WTC11 (cell line): ENCODE data around the gene SLC30A2. TPM values are rescaled to one million over a fixed set of nuclear protein-coding genes. Genes with fewer than 3 reads are reported as not detected.

ENCODE experiments used
- CREM ChIP-seq: sonication (generic); formaldehyde crosslinking; IDR thresholded peaks from 2 replicates; pipeline ENCODE4 v1.8.1; 2022; ENCODE audit warnings: mild to moderate bottlenecking, missing genetic modification reagents, moderate library complexity
- FOXK1 ChIP-seq: sonication (generic); formaldehyde crosslinking; IDR thresholded peaks from 2 replicates; pipeline ENCODE4 v1.8.0; 2022; ENCODE audit warnings: mild to moderate bottlenecking, moderate library complexity, missing genetic modification reagents
- KAT7 ChIP-seq: sonication (generic); formaldehyde crosslinking; IDR thresholded peaks from 2 replicates; pipeline ENCODE4 v1.8.1; 2023; ENCODE audit warnings: missing genetic modification reagents, mild to moderate bottlenecking, borderline replicate concordance
- OVOL2 ChIP-seq: fragments of 250-450 bp; sonication (Bioruptor Pico); IDR thresholded peaks from 2 replicates; pipeline ENCODE4 v1.9.0; 2021; ENCODE audit warnings: mild to moderate bottlenecking, borderline replicate concordance
- RORB ChIP-seq: fragments of 250-450 bp; sonication (Bioruptor Pico); IDR thresholded peaks from 2 replicates; pipeline ENCODE4 v1.9.0; 2021; ENCODE audit warnings: mild to moderate bottlenecking
- ZNF121 ChIP-seq: sonication (generic); formaldehyde crosslinking; IDR thresholded peaks from 2 replicates; pipeline ENCODE4 v1.8.0; 2023; ENCODE audit warnings: missing genetic modification reagents
- ZNF138 ChIP-seq: sonication (generic); formaldehyde crosslinking; conservative IDR thresholded peaks from 2 replicates; pipeline ENCODE4 v1.8.1; 2022; ENCODE audit warnings: mild to moderate bottlenecking, moderate library complexity, missing genetic modification reagents
- ZNF232 ChIP-seq: sonication (generic); formaldehyde crosslinking; IDR thresholded peaks from 2 replicates; pipeline ENCODE4 v1.8.0; 2022; ENCODE audit warnings: mild to moderate bottlenecking, missing genetic modification reagents
- ZNF263 ChIP-seq: sonication (generic); formaldehyde crosslinking; IDR thresholded peaks from 2 replicates; pipeline ENCODE4 v1.8.1; 2022; ENCODE audit warnings: low read depth, mild to moderate bottlenecking, moderate library complexity, missing genetic modification reagents
- ZNF416 ChIP-seq: fragments of 250-450 bp; sonication (Bioruptor Pico); IDR thresholded peaks from 2 replicates; pipeline ENCODE4 v1.9.0; 2021; ENCODE audit warnings: mild to moderate bottlenecking, inconsistent platforms
- ZNF671 ChIP-seq: fragments of 250-450 bp; sonication (Bioruptor Pico); IDR thresholded peaks from 2 replicates; pipeline ENCODE4 v1.8.0; 2021; ENCODE audit warnings: mild to moderate bottlenecking
- total RNA-seq: library from RNA; stranded (reverse); gene quantifications from 3 replicates; pipeline ENCODE4 v1.2.3, GENCODE V29; 2021
- TF ChIP-seq, protein P1 (sequence below): sonication (generic); formaldehyde crosslinking; IDR thresholded peaks from 2 replicates; pipeline ENCODE4 v1.8.1; 2023; ENCODE audit warnings: mild to moderate bottlenecking, missing genetic modification reagents
- TF ChIP-seq, protein P2 (sequence below): sonication (generic); formaldehyde crosslinking; IDR thresholded peaks from 2 replicates; pipeline ENCODE4 v1.8.1; 2023; ENCODE audit warnings: mild to moderate bottlenecking, missing genetic modification reagents, borderline replicate concordance
- TF ChIP-seq, protein P3 (sequence below): sonication (generic); formaldehyde crosslinking; conservative IDR thresholded peaks from 2 replicates; pipeline ENCODE4 v1.8.1; 2023; ENCODE audit warnings: mild to moderate bottlenecking, low read depth, missing genetic modification reagents, moderate library complexity
- TF ChIP-seq, protein P4 (sequence below): fragments of 250-450 bp; sonication (Bioruptor Pico); IDR thresholded peaks from 2 replicates; pipeline ENCODE4 v1.9.0; 2021; ENCODE audit warnings: mild to moderate bottlenecking, borderline replicate concordance
- TF ChIP-seq, protein P5 (sequence below): sonication (generic); formaldehyde crosslinking; IDR thresholded peaks from 2 replicates; pipeline ENCODE4 v1.8.0; 2022; ENCODE audit warnings: missing genetic modification reagents
- TF ChIP-seq, protein P6 (sequence below): sonication (generic); formaldehyde crosslinking; conservative IDR thresholded peaks from 2 replicates; pipeline ENCODE4 v1.8.1; 2022; ENCODE audit warnings: mild to moderate bottlenecking, missing genetic modification reagents
- TF ChIP-seq, protein P7 (sequence below): sonication (generic); formaldehyde crosslinking; IDR thresholded peaks from 2 replicates; pipeline ENCODE4 v1.8.1; 2023; ENCODE audit warnings: mild to moderate bottlenecking, moderate library complexity, missing genetic modification reagents

Gene SLC30A2
- total RNA-seq, 1 experiment from 2014 or later = 0.15 TPM

DNA sequence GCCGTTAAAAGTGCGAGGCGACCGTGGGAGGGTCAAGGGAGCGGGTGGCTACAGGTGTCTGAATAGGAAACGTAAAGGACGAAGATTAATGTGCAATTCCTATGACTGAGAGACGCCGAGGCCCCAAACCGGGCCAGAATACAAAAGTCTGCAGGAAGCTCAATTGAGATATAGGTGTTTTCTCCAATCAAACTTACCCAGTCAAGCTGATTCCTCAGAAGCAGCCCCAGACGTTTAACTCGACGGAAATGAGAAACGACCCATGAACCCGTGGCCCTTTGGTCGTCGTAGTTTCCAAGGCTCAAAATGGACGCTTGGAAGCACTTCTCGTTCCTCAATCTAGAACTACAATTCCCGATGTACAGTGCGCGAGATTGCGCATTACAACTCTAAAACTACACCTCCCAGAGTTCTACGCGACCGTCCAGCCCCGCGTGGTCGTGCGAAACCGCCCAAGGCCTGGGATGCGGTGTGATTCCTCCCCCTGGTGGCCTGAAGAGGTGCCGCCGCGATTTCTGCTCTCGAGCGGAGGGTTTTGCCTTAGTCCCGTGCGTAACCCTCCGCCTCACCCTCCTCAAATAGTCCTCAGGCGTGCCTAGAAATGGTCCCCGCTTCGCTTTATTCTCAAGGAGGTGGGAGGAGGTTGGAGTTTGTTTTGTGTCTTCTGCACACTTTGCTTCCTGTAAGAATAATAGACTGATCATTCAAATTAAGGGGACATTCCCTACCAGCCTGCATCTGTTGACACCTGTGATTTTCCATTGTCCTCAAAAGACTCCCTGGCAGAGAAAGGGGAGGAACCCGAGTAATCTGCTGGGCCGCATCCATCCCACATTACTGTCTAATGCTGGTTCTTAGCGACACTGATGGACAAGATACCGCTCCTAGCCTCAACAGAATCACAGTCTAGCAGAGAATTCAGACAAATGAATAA lies 47.8 kb downstream of the SLC30A2 start, which contains the start of gene PAFAH2 (continued):
- TF ChIP-seq ZNF121 (CRISPR knock-in tag) (no peak), ZNF263 (CRISPR knock-in tag) (no peak), FOXK1 (CRISPR knock-in tag) (peak; percentile 85), RORB (CRISPR knock-in tag) (0 out of 2 replicates have a peak, but pooled peaks have one; percentile 69), ZNF416 (CRISPR knock-in tag) (no peak), ZNF138 (CRISPR knock-in tag) (no peak), OVOL2 (CRISPR knock-in tag) (no peak), KAT7 (CRISPR knock-in tag) (no peak), ZNF232 (CRISPR knock-in tag) (0 out of 2 replicates have a peak, but pooled peaks have one; percentile 48), ZNF671 (no peak), CREM (CRISPR knock-in tag) (no peak; the same call in 1 of the 2 replicates)
- TF ChIP-seq, protein P1, sequence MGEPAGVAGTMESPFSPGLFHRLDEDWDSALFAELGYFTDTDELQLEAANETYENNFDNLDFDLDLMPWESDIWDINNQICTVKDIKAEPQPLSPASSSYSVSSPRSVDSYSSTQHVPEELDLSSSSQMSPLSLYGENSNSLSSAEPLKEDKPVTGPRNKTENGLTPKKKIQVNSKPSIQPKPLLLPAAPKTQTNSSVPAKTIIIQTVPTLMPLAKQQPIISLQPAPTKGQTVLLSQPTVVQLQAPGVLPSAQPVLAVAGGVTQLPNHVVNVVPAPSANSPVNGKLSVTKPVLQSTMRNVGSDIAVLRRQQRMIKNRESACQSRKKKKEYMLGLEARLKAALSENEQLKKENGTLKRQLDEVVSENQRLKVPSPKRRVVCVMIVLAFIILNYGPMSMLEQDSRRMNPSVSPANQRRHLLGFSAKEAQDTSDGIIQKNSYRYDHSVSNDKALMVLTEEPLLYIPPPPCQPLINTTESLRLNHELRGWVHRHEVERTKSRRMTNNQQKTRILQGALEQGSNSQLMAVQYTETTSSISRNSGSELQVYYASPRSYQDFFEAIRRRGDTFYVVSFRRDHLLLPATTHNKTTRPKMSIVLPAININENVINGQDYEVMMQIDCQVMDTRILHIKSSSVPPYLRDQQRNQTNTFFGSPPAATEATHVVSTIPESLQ (CRISPR knock-in tag) = no peak
- TF ChIP-seq, protein P2, sequence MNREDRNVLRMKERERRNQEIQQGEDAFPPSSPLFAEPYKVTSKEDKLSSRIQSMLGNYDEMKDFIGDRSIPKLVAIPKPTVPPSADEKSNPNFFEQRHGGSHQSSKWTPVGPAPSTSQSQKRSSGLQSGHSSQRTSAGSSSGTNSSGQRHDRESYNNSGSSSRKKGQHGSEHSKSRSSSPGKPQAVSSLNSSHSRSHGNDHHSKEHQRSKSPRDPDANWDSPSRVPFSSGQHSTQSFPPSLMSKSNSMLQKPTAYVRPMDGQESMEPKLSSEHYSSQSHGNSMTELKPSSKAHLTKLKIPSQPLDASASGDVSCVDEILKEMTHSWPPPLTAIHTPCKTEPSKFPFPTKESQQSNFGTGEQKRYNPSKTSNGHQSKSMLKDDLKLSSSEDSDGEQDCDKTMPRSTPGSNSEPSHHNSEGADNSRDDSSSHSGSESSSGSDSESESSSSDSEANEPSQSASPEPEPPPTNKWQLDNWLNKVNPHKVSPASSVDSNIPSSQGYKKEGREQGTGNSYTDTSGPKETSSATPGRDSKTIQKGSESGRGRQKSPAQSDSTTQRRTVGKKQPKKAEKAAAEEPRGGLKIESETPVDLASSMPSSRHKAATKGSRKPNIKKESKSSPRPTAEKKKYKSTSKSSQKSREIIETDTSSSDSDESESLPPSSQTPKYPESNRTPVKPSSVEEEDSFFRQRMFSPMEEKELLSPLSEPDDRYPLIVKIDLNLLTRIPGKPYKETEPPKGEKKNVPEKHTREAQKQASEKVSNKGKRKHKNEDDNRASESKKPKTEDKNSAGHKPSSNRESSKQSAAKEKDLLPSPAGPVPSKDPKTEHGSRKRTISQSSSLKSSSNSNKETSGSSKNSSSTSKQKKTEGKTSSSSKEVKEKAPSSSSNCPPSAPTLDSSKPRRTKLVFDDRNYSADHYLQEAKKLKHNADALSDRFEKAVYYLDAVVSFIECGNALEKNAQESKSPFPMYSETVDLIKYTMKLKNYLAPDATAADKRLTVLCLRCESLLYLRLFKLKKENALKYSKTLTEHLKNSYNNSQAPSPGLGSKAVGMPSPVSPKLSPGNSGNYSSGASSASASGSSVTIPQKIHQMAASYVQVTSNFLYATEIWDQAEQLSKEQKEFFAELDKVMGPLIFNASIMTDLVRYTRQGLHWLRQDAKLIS = no peak
- TF ChIP-seq, protein P3, sequence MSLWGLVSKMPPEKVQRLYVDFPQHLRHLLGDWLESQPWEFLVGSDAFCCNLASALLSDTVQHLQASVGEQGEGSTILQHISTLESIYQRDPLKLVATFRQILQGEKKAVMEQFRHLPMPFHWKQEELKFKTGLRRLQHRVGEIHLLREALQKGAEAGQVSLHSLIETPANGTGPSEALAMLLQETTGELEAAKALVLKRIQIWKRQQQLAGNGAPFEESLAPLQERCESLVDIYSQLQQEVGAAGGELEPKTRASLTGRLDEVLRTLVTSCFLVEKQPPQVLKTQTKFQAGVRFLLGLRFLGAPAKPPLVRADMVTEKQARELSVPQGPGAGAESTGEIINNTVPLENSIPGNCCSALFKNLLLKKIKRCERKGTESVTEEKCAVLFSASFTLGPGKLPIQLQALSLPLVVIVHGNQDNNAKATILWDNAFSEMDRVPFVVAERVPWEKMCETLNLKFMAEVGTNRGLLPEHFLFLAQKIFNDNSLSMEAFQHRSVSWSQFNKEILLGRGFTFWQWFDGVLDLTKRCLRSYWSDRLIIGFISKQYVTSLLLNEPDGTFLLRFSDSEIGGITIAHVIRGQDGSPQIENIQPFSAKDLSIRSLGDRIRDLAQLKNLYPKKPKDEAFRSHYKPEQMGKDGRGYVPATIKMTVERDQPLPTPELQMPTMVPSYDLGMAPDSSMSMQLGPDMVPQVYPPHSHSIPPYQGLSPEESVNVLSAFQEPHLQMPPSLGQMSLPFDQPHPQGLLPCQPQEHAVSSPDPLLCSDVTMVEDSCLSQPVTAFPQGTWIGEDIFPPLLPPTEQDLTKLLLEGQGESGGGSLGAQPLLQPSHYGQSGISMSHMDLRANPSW (CRISPR knock-in tag) = no peak
- TF ChIP-seq, protein P4, sequence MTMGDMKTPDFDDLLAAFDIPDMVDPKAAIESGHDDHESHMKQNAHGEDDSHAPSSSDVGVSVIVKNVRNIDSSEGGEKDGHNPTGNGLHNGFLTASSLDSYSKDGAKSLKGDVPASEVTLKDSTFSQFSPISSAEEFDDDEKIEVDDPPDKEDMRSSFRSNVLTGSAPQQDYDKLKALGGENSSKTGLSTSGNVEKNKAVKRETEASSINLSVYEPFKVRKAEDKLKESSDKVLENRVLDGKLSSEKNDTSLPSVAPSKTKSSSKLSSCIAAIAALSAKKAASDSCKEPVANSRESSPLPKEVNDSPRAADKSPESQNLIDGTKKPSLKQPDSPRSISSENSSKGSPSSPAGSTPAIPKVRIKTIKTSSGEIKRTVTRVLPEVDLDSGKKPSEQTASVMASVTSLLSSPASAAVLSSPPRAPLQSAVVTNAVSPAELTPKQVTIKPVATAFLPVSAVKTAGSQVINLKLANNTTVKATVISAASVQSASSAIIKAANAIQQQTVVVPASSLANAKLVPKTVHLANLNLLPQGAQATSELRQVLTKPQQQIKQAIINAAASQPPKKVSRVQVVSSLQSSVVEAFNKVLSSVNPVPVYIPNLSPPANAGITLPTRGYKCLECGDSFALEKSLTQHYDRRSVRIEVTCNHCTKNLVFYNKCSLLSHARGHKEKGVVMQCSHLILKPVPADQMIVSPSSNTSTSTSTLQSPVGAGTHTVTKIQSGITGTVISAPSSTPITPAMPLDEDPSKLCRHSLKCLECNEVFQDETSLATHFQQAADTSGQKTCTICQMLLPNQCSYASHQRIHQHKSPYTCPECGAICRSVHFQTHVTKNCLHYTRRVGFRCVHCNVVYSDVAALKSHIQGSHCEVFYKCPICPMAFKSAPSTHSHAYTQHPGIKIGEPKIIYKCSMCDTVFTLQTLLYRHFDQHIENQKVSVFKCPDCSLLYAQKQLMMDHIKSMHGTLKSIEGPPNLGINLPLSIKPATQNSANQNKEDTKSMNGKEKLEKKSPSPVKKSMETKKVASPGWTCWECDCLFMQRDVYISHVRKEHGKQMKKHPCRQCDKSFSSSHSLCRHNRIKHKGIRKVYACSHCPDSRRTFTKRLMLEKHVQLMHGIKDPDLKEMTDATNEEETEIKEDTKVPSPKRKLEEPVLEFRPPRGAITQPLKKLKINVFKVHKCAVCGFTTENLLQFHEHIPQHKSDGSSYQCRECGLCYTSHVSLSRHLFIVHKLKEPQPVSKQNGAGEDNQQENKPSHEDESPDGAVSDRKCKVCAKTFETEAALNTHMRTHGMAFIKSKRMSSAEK (CRISPR knock-in tag) = no peak
- TF ChIP-seq, protein P5, sequence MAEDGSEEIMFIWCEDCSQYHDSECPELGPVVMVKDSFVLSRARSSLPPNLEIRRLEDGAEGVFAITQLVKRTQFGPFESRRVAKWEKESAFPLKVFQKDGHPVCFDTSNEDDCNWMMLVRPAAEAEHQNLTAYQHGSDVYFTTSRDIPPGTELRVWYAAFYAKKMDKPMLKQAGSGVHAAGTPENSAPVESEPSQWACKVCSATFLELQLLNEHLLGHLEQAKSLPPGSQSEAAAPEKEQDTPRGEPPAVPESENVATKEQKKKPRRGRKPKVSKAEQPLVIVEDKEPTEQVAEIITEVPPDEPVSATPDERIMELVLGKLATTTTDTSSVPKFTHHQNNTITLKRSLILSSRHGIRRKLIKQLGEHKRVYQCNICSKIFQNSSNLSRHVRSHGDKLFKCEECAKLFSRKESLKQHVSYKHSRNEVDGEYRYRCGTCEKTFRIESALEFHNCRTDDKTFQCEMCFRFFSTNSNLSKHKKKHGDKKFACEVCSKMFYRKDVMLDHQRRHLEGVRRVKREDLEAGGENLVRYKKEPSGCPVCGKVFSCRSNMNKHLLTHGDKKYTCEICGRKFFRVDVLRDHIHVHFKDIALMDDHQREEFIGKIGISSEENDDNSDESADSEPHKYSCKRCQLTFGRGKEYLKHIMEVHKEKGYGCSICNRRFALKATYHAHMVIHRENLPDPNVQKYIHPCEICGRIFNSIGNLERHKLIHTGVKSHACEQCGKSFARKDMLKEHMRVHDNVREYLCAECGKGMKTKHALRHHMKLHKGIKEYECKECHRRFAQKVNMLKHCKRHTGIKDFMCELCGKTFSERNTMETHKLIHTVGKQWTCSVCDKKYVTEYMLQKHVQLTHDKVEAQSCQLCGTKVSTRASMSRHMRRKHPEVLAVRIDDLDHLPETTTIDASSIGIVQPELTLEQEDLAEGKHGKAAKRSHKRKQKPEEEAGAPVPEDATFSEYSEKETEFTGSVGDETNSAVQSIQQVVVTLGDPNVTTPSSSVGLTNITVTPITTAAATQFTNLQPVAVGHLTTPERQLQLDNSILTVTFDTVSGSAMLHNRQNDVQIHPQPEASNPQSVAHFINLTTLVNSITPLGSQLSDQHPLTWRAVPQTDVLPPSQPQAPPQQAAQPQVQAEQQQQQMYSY (CRISPR knock-in tag) = no peak
- TF ChIP-seq, protein P6, sequence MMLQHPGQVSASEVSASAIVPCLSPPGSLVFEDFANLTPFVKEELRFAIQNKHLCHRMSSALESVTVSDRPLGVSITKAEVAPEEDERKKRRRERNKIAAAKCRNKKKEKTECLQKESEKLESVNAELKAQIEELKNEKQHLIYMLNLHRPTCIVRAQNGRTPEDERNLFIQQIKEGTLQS (CRISPR knock-in tag) = no peak
- TF ChIP-seq, protein P7, sequence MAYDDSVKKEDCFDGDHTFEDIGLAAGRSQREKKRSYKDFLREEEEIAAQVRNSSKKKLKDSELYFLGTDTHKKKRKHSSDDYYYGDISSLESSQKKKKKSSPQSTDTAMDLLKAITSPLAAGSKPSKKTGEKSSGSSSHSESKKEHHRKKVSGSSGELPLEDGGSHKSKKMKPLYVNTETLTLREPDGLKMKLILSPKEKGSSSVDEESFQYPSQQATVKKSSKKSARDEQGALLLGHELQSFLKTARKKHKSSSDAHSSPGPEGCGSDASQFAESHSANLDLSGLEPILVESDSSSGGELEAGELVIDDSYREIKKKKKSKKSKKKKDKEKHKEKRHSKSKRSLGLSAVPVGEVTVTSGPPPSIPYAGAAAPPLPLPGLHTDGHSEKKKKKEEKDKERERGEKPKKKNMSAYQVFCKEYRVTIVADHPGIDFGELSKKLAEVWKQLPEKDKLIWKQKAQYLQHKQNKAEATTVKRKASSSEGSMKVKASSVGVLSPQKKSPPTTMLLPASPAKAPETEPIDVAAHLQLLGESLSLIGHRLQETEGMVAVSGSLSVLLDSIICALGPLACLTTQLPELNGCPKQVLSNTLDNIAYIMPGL = peak; percentile 87
